HFFc6 (cell line): ENCODE measurements around the gene ZNF180. TPM values are rescaled to one million over a fixed set of nuclear protein-coding genes. Genes with fewer than 3 reads are reported as not detected.
A peak's percentile ranks its signal among the peaks of the same experiment; 100 is the strongest.

Experiments
- DNase-seq: peaks from one replicate; pipeline ENCODE4 v3.0.0-alpha.2; 2018
- H3K27ac Mint-ChIP-seq: 2 replicates; pipeline ENCODE4 v1.8.0; 2020; ENCODE audit warnings: mild to moderate bottlenecking, mixed read lengths
- H3K27me3 Mint-ChIP-seq: 2 replicates; pipeline ENCODE4 v1.8.0; 2021; ENCODE audit warnings: mild to moderate bottlenecking, moderate library complexity, mixed read lengths; ENCODE audit not compliant: insufficient read depth
- H3K36me3 Mint-ChIP-seq: 2 replicates; pipeline ENCODE4 v1.8.0; 2021; ENCODE audit warnings: low read depth, mixed read lengths
- H3K4me1 Mint-ChIP-seq: 2 replicates; pipeline ENCODE4 v1.8.0; 2020; ENCODE audit warnings: low read depth, mixed read lengths
- H3K4me3 Mint-ChIP-seq: 2 replicates; pipeline ENCODE4 v1.8.0; 2020; ENCODE audit warnings: mild to moderate bottlenecking, moderate library complexity, mixed read lengths
- H3K9me3 Mint-ChIP-seq: 2 replicates; pipeline ENCODE4 v1.8.0; 2020; ENCODE audit warnings: mild to moderate bottlenecking, mixed read lengths
- CTCF ChIP-seq: fragments of 200-600 bp; sonication (generic); IDR thresholded peaks from 2 replicates; pipeline ENCODE4 v1.5.0; 2021; ENCODE audit warnings: antibody characterized with exemption, mild to moderate bottlenecking
- long read RNA-seq: library from polyadenylated mRNA; unstranded; transcript quantifications from one replicate; pipeline ENCODE4 v2.0.0, GENCODE V29; 2019
- total RNA-seq, 6 experiments: library from RNA; stranded (reverse); fragmentation: NEBNext Ultra II Directional; extraction: Animal tissue kit (Norgen Biotek cat#: 25700); gene quantifications; 2 replicates in 1 of 6; 3 replicates in 5 of 6; pipeline ENCODE4 v1.2.3, GENCODE V29; 2021

ZNF180 gene
- 1 to 10 TPM; 4.2 to 6.5 (median 5.8) TPM for total RNA-seq
- long read RNA-seq, partial matches to known transcripts, result 1 of 5 reads
- long read RNA-seq, other reads (novel, unspliced or antisense), result 0 of 5 reads

DNA sequence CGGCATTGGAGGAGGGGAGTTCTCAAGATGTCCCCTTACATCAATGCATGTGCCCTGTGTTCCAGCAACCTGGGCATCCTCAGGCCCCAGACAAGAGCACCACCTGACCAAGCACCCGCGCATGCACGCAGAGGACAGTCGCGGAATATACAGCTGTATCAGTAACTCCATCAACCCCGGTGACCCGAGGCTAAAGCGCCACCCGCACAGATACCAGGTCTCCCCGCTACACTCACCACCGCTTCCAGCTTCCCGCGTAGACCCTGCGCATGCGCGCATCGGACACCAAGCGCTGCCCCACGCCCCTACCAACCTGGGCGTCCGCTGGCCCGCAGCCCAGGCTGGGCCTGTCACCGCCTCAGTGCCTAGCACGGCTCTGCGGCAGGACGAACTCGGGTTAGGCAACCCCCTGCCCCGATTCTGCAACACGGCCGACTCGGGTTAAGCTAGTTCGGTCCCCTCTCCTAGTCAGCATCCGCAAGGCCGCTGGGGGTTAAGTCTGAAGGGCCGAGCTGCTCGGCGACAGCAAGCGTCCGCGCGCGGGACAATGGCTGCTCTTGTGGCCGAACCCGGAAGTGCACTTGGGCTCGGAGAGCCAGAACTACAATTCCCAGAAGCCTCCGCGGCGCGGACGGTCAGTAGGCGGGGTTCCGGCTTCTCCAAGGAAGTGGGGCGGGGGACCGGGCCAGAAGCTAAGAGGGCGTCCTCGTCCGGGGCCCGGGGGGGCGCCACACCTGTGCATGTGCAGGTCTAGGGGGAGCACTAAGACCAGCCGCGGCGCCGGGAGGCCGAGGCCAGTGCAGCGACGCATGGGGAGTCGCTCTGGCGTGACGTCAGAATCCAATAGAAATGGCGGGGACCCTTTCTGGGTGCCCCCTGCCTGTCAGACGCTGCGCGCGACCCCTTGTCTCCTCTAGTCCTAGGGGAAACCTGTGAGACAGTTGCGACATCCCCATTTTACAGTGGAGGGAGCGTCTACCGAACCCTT lies at the start of gene ZNF180:
ZNF180 (minus strand) TSS at position 561 of the 988 bp plus-strand sequence. CDS start 3,188 bp downstream, outside the sequence.
- Mint-ChIP-seq H3K36me3 (peaks cover 48% of the 10 kb centered on the region), H3K4me3 (peak within 1 kb of the TSS; percentile 96), H3K9me3 (peaks cover 40% of the 10 kb centered on the region), H3K27ac (peak within 1 kb of the TSS; percentile 86), H3K4me1 (peaks cover 24% of the 10 kb centered on the region), H3K27me3 (peaks cover 4% of the 10 kb centered on the region)
- peak; percentile 90 for TF ChIP-seq CTCF
- DNase-seq, result peak; percentile 80

- Mint-ChIP-seq H3K4me1 (peaks cover 25% of the 10 kb centered on the region), H3K36me3 (no peaks in the 10 kb centered on the region), H3K27ac (no peak overlapping the region), H3K4me3 (no peak overlapping the region), H3K27me3 (no peaks in the 10 kb centered on the region; the same call in none of the 2 replicates), H3K9me3 (no peaks in the 10 kb centered on the region)
- DNase-seq, result no peak
- TF ChIP-seq CTCF, result no peak
Measured at GRCh38 chr19:44549507-44549906, 49.2 kb upstream of the ZNF180 start.

GRCh38 chr19:44548736-44549135 lies 48.4 kb upstream of the ZNF180 start:
- H3K36me3 Mint-ChIP-seq, result no peaks in the 10 kb centered on the region
- no peak overlapping the region for H3K4me3 Mint-ChIP-seq
- no peaks in the 10 kb centered on the region for H3K9me3 Mint-ChIP-seq
- TF ChIP-seq CTCF, result no peak
- H3K27ac Mint-ChIP-seq, result peak overlapping the region; percentile 38
- DNase-seq, result peak; percentile 73
- H3K27me3 Mint-ChIP-seq, result peaks cover under 1% of the 10 kb centered on the region
- peaks cover 22% of the 10 kb centered on the region for H3K4me1 Mint-ChIP-seq

- H3K4me3 Mint-ChIP-seq, result no peak overlapping the region
- no peak for DNase-seq
- no peaks in the 10 kb centered on the region for H3K36me3 Mint-ChIP-seq
- peaks cover 16% of the 10 kb centered on the region for H3K27me3 Mint-ChIP-seq
- TF ChIP-seq CTCF, result no peak
- no peak overlapping the region for H3K27ac Mint-ChIP-seq
- peaks cover 11% of the 10 kb centered on the region for H3K4me1 Mint-ChIP-seq
- no peaks in the 10 kb centered on the region for H3K9me3 Mint-ChIP-seq
Measured at GRCh38 chr19:44544031-44544430, 43.7 kb upstream of the ZNF180 start.

- H3K9me3 Mint-ChIP-seq, result no peaks in the 10 kb centered on the region
- H3K27ac Mint-ChIP-seq, result no peak overlapping the region
- no peaks in the 10 kb centered on the region for H3K36me3 Mint-ChIP-seq
- no peak for DNase-seq
- no peak for TF ChIP-seq CTCF
- no peak overlapping the region for H3K4me3 Mint-ChIP-seq
- H3K27me3 Mint-ChIP-seq, result peaks cover 21% of the 10 kb centered on the region
- H3K4me1 Mint-ChIP-seq, result no peaks in the 10 kb centered on the region
Measured at GRCh38 chr19:44542671-44543070, 42.3 kb upstream of the ZNF180 start.
